ENCODE measurements around the gene KRTAP5-2. TPM values are rescaled to one million over a fixed set of nuclear protein-coding genes. Genes with fewer than 3 reads are reported as not detected.
A peak's percentile ranks its signal among the peaks of the same experiment; 100 is the strongest.
"Not testable (repeated sequence)": the region's sequence is repeated elsewhere in the genome, so short reads cannot be mapped to it uniquely, and the experiment has no call there.

The KRTAP5-2 gene
- total RNA-seq, 1 donor from 2014 or later: not detected

DNA sequence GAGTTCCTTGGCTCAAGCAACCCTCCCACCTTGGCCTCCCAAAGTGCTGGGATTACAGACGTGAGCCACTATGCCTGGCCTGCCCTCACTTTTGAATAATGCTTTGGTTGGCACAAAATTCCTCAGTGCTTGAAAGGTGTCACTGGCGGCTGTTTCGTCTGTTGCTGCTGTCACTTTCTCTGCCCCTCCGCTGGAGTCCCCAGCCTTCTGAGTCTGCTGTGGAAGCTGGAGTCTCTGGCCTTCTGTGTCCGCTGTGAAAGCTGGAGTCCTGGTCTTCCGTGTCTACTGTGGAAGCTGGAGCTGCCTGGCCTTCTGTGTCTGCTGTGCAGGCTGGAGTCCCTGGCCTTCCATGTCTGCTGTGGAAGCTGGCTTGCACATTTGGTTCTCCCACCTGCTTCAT lies 8.1 kb downstream of the KRTAP5-2 start:
- no peak for DNase-seq (ENCODE audit: low spot score)

DNA sequence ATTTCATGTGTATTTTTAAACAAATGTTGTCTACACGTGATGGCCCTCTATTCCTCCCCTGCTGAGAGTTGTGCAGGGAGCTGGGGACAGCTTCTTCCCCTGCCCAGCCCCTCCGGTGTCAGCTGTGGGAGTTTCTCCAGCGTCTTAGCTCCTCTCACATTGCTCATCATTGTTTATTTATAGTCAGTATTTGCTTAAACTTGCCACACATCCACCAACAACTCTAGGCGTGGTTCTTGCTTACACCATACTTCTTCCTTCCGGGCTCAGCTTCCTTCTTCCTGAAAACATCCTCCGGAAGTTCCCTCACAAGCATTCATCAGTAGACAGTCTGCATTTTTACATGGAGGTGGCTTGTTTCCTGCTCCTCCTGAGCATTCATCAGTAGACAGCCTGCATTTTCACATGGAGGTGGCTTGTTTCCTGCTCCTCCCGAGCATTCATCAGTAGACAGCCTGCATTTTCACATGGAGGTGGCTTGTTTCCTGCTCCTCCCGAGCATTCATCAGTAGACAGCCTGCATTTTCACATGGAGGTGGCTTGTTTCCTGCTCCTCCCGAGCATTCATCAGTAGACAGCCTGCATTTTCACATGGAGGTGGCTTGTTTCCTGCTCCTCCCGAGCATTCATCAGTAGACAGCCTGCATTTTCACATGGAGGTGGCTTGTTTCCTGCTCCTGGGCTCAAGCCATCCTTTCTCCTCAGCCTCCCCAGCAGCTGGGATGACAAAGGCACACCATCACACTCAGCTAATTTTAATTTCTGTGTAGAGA lies 8.7 kb downstream of the KRTAP5-2 start:
- DNase-seq (ENCODE audit: low spot score): not testable (repeated sequence)

DNA sequence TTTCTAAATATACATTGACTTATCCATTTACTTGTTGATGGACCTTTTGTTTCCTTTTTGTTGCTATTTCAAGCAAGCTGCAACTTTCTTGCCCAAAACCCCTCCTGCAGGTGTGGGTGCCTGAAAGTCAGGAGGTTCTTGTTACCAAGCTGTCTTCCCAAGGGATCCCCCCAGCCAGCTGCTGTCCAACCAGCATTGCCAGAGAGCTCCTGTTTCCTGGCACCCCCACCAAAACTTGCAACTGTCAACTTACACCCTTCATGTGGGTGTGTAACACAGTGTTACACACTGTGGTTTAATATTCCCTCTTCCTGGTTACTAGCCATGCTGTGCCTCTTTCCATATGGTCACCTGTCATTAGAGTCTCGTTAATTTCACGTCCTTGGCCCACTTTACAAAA lies 11.4 kb downstream of the KRTAP5-2 start:
- no peak for DNase-seq (ENCODE audit: low spot score)

DNA sequence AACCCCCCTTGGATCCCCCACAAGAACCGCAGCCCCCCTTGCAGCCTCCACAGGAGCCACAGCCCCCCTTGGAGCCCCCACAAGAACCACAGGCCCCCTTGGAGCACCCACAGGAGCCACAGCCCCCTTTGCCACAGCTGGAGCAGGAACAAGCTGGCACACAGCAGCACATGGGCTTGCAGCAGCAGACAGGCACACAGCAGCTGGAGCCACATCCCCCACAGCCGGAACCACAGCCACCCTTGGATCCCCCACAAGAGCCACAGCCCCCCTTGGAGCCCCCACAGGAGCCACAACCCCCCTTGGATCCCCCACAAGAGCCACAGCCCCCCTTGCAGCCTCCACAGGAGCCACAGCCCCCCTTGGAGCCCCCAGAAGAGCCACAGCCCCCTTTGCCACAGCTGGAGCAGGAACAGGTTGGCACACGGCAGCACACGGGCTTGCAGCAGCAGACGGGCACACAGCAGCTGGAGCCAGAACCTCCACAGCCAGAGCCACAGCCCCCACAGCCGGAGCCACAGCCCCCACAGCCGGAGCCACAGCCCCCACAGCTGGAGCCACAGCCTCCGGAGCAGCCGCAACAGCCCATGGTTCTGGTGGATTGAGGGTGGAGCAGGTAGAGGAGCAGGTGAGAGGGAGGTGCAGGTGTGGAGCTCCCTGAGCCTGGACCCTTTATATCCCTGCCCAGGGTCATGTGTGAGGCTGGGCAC lies 13.3 kb downstream of the KRTAP5-2 start, which contains the start of gene KRTAP5-1:
KRTAP5-1 (minus strand) TSS at position 623 of the 710 bp plus-strand sequence; CDS start at position 589, 34 bp downstream.
- not testable (repeated sequence) for DNase-seq (ENCODE audit: low spot score)

DNA sequence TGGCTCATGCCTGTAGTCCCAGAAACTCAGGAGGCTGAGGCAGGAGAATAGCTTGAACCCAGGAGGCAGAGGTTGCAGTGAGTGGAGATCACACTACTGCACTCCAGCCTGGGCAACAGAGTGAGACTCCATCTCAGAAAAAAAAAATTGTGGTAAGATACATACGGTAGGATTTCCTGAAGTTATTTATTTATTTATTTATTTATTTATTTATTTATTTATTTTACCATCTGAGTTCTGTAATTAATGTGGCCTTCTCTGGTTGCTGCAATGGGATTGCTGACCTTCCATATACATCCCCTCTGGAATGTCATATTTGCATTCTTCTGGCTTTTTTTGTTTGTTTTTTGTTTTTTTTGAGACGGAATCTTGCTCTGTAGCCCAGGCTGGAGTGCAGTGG lies 15.2 kb downstream of the KRTAP5-2 start:
- not testable (repeated sequence) for DNase-seq (ENCODE audit: low spot score)

DNA sequence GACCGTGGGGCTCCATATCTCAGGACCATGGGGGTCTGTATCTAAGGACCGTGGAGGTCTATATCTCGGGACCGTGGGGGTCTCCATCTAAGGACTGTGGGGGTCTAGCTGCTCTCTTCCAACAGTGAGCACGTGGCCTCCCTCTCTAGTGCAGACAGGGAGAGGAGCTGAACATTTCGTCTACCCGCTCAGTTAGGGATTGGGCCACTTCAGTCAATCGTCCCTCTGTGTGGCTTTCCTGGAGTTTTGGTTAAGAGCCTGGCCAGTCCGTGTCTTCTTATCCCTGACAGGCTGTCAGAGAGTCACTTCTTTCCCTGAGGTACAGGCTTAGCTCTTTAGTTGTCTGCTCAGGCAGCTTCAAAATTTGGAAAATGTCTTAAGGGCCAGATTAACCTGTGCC lies 16.1 kb downstream of the KRTAP5-2 start:
- no peak for DNase-seq (ENCODE audit: low spot score)

DNA sequence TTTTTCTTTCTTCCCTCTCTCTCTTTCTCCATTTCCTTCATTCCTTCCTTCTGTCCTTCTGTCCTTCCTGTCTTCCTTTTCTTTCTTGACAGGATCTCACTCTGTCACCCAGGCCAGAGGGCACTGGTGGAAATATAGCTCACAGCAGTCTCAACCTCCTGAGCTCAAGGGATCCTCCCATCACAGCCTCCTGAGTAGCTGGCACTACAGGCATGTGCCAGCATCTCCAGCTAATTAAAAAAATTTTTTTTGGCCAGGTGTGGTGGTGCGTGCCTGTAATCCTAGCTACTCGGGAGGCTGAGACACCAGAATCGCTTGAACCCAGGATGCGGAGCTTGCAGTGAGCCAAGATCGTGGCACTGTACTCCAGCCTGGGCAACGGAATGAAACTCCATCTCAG lies 21.3 kb downstream of the KRTAP5-2 start:
- no peak for DNase-seq (ENCODE audit: low spot score)

DNA sequence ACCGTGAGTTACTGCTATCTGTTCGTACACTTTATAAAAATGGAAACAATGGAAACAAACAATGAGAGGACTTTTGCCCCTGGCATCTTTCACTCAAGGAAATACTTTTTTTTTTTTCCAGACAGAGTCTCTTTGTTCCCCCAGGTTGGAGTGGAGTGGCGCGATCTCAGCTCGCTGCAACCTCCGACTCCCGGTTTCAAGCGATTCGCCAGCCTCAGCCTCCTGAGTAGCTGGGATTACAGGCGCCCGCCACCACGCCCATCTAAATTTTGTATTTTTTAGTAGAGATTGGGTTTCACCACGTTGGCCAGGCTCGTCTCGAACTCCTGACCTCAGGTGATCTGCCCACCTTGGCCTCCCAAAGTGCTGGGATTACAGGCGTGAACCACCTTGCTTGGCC lies 22.3 kb downstream of the KRTAP5-2 start:
- not testable (repeated sequence) for DNase-seq (ENCODE audit: low spot score)

DNA sequence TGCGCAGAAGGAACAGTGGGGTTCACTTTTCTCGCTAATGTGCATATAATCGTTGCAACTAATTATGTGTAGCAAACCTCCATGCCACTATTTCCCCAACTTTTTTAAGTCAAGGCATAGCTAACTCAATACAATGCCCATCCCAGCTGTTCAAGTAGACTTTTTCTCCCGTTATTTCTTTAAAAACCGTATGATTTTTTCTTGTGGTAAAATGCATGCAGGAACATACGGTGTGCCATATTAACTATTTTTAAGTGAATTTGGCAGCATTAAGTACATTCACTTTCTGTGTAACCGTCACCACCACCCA lies 23.2 kb downstream of the KRTAP5-2 start:
- DNase-seq (ENCODE audit: low spot score): no peak

DNA sequence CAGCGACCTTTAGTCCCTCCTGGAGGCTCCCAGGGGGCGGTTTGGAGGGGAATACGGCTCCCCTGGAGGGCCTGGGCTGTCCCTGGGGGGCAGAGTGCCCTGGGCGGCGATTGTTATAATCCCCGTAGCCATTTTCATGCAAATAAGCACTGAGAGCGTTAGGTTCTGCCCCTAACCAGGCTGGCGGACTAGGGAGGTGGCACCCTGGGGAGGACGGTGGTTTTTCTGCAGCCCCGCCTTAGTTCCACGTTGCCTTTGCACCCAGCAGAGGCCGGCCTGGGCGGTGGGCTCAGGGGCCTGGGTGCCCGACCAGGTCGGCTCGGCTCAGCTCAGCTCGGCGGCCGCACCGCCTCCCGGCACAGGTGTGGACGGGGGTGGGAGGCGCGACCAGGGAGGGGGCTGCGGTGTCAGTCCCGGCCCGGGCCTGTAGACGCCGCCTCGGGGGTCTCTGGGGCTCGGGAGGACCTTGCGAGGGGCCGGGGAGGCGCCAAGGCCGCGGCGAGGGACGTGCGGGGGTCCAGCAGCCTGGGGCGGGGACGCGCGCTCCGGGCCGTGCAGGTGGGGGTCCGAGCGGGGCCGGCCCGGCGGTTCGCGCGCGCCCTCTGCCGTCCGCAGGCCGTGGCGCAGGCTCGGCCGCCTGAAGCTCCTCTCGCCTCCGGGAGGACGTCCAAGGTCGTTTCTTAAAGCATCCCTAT lies 23.7 kb downstream of the KRTAP5-2 start:
- no peak for DNase-seq (ENCODE audit: low spot score)

DNA sequence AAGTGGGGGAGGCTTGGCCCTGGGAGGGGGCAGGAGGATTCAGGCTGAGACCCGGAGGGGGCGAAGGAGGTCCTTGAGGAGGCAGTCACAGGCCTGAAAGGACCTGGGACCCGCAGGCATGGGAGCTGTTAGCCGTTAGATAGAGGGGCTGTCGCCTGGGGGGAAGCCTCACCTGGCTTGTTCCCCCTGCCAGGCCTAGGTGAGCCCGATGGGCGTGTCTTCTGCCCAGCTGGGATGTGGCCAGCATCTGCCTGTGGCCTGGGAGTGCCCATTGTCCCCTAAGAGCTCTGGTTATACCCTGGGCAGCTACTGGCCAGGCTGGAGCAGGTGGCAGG lies 24.2 kb downstream of the KRTAP5-2 start:
- DNase-seq (ENCODE audit: low spot score): no peak

DNA sequence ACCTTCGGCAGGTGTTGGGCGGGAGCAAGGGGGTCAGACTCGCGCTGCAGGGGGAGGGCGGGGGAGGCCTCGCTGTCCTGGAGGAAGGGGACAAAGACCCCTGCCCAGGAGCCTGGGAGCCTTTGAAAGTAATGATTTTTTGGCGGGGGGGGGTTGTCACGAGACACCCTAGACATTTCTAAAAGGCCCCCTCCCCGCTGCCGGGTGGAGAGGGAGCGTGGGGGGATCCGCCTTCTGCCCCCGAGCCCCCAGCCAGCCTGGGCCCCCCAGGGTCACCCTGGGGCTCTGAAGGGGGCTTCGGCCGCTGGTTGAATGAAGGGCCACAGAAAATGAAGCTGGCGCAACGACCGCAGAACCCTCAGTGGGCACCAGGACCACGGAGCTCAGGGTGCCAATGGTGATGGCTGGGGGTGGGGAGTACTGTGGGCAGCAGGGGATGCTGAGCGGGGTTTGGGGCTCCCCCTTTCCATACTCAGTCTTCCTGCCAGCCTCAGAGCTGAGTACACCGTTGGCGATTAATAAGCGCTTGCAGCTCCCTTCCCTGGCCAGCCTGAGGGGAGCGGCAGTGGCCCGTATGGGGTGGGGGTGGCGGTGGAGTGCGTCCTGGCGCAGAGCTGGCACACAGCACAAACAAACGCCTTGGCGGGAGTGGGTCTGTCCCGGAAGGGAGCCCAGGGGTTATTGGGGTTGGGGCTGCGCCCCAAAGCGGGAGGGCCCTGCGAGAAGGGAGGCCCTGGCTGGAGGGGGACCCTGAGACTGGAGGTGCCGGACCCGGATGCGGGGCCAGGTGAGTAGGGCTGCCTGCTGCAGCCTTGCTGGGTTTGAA lies 24.8 kb downstream of the KRTAP5-2 start:
- DNase-seq (ENCODE audit: low spot score): no peak

DNA sequence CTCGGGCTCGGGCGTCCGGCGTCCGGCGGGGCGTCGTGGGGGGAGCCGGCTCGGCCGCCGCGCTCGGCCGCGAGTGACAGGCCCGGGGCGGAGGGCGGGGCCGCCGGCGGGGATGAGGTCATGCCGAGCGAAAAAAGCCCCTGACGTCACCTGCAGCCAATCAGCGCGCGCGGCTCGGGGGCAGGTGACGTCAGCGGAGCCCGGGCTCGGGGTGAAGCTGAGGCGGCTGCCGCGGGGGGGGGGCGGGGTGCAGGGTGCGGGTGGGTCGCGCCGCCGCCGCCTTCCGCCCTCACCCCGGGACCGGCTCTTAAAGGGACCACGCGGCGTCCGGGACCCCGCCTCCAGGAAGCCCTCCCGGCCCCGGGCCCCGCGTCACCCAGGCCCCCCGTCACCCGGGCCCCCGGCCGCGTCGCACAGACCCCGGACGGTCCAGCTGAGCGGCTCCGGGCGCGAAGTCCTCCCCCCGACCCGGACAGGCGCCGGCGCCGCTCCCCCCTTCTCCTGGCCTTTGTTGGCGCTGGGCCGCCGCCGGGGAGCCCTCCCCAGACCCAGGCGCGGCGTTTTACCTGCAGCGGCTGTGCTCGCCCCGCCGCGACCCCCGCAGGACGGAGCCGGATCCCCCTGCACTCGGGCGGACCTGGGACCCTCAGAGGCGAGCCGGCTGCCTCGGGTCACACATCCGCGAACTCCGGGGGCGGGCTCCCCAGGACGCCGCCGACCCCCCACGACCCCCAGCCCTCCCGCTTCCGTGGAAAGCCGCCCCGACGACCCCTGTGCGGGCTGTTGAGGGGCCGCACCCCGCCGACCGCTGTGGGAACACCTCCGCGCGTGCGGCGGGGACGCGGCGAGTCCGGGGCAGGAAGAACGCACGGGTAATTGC lies 25.7 kb downstream of the KRTAP5-2 start, which contains the start of gene DUSP8:
DUSP8 (minus strand) TSS at position 75 of the 880 bp plus-strand sequence. CDS start 6,445 bp downstream, outside the sequence.
- peak; percentile 91 for DNase-seq (ENCODE audit: low spot score)

DNA sequence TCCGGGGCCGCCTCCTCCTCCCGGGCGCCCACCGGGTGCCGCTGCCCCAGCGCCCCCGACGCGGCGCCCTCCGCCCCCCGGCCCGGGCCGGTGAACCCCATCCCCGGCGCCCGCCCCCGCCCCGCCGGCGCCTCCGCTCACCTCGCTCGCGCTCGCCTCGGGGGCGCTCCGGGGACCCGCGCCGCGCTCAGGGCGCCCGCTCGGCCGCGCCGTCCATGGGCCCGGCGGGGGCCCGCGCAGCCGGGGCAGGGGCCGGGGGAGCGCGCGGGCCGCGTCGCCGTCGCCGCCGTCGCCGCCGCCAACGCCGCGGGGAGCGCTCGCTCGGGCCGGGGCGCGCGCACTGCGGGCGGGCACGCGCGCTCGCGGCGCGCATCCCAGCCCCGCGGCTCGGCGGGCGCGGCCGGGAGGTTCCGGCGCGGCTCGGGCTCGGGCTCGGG lies 26.3 kb downstream of the KRTAP5-2 start:
- DNase-seq (ENCODE audit: low spot score): no peak

DNA sequence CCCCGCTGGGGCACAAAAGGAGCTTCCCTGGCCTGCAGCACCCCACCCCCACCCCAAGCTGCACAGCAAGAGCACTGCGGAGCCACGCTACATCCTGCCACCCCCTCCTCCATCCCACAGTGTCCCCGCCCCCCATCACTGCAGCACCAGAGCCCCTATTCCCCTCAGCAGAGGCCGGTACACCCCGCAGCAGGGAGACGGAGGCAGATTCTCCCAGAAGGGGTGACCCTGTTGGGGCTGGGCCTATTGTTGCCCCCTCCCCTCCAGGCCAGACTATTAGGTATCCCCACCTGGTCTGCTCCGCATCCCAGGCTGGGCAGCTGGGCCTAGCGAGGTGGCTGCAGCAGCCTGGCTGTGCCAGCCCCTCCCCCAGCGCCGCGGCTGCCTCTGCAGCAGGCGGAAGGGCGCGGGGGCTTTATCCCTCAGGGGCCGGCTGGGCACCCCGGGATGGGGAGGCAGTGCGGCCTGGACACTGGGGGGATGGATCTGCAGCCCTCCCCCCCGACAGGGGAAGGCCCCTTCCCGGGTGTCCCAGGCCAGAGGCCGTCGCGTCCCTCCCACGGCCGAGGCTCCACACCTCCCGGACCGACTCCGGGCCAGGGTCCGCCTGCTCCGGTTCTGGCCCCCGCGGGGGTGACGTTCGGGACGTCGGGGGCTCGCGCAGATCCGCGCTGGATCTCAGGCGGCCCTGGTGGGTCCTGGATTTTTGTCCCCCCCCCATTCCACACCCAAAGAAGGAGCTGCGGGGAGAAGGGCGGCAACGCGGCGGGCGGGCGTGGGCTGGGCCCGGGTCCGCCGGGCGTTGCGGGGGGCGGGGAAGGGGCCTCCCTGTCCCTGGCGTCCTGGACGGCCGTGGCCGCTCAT lies 27.0 kb downstream of the KRTAP5-2 start:
- DNase-seq (ENCODE audit: low spot score): no peak

DNA sequence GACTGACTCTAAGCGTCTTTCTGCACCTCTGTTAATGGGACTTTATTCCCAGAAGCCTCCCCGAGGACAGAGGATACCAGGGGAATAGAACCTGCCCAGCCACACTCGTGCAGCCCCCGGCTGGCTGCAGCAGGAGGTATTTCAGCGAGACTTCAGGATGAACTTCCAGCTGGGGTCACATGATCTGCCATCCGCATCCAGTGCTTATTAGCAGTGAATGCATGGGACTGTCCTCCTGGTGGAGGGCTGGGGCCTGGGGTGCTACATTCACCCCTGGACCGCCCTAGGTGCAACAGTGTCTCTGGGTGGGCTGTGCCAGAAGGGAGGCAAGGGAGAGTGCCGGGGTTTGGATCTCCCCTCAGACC lies 27.6 kb downstream of the KRTAP5-2 start:
- DNase-seq (ENCODE audit: low spot score): no peak

DNA sequence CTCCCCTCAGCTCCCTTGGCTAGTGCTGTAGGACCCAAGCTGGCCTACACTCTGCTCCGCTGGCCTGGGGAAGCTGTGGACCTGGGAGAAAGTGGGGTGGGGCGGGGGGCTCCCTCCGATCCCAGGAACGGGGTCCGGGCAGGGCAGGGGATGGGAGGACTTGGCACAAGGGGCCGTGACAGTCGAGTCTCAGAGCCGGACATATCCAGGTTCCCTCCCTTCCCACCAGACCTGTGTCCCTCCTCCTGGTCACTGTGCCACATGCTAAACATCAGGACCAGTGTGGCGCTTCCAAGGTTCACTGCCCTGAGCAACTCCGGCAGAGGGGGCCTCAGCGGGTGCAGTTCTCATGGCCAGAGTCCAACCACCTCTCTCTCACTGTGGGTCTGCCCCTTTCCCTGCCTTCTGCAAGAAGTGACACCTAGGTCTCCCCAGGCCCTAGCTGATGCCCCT lies 28.1 kb downstream of the KRTAP5-2 start:
- DNase-seq (ENCODE audit: low spot score): no peak

DNA sequence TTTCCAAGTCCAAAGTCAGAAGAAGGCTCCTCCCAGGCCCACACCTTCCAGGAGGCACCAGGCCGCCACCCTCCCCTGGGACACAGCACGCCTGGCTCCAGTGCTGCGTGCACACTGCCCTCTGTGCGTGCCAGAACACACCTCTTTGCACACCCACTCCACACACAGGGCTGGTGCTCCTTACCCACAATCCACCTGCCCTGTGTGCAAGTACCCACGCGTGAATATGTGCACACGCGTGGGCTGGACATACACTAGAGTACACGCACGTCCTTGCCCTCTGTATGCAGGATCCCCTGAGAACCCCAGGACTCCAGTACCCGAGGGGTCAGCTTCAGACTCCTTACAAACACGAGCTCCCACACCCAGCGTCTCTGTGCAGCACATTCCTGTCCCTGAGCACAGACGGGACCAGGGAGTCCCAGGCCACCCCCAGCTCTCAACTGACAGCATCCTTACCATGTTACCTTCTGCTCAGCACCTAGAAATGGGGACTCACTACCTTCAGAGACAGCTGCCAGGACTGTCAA lies 28.8 kb downstream of the KRTAP5-2 start:
- no peak for DNase-seq (ENCODE audit: low spot score)

DNA sequence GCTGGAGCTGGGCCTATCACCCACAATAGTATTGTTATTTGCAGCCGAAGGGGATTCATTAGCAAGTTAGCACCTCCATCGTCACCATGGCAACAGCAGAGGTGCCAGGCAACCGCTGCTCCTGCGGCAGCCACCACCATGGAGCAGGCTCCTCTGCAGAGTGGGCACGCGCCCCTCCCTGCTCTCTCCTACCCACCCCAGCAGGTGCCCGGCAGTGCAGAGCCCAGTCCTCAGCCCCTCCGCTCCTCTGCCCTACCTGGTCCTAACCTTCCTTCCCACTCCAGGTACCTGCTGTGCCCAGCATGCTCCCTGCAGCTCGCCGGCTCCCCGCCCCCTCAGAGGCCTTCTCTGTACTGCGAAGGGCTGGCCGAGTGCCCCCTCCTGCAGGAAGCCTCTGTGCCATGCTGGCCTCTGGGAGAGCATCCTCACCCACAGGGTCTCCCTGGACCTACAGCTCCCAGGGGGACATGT lies 29.6 kb downstream of the KRTAP5-2 start:
- no peak for DNase-seq (ENCODE audit: low spot score)
